Tongue (tissue), 2 donors: ENCODE data around the gene MT1A. TPM values are rescaled to one million over a fixed set of nuclear protein-coding genes. Genes with fewer than 3 reads are reported as not detected.
A peak's percentile ranks its signal among the peaks of the same experiment; 100 is the strongest.

Experiments
- DNase-seq: peaks from one replicate; pipeline ENCODE4 v3.0.0-alpha.2; 2015
- total RNA-seq: library from RNA; depleted of rRNA; stranded (reverse); fragments of >200 nt; gene quantifications from one replicate; pipeline ENCODE4 v1.2.3, GENCODE V29; 2014

MT1A gene
- total RNA-seq, 1 donor from 2014 or later, result not detected

GRCh38 chr16:56631832-56632155, 6.7 kb upstream of the MT1A start:
- no peak for DNase-seq

GRCh38 chr16:56632156-56632847, 6.2 kb upstream of the MT1A start, which contains the start of gene MT1M:
Gene MT1M, plus strand, starts transcription at chr16:56632659. Its CDS starts 73 bp downstream, at chr16:56632732.
- DNase-seq, result peak; percentile 36

- no peak for DNase-seq
Observed at GRCh38 chr16:56632848-56633365, 5.6 kb upstream of the MT1A start.

- DNase-seq, result no peak
Observed at GRCh38 chr16:56633535-56633934, 4.9 kb upstream of the MT1A start.

GRCh38 chr16:56634715-56635440, 3.6 kb upstream of the MT1A start:
- no peak for DNase-seq

GRCh38 chr16:56635441-56635967, 3.0 kb upstream of the MT1A start:
- DNase-seq, result no peak

GRCh38 chr16:56636616-56637413, 1.7 kb upstream of the MT1A start:
- DNase-seq, result no peak

- DNase-seq, result no peak
Observed at GRCh38 chr16:56639045-56639444, 579 bp downstream of the MT1A start.

- no peak for DNase-seq
Observed at GRCh38 chr16:56640076-56640475, 1.6 kb downstream of the MT1A start.

- DNase-seq, result no peak
Observed at GRCh38 chr16:56641166-56641565, 2.7 kb downstream of the MT1A start.

- peak; percentile 24 for DNase-seq
Observed at GRCh38 chr16:56643080-56643778, 4.8 kb downstream of the MT1A start.

GRCh38 chr16:56643833-56644232, 5.4 kb downstream of the MT1A start:
- no peak for DNase-seq

- no peak for DNase-seq
Observed at GRCh38 chr16:56645311-56645710, 6.8 kb downstream of the MT1A start.

GRCh38 chr16:56645838-56646237, 7.4 kb downstream of the MT1A start:
- no peak for DNase-seq

GRCh38 chr16:56647641-56648431, 9.4 kb downstream of the MT1A start:
- DNase-seq, result no peak

- no peak for DNase-seq
Observed at GRCh38 chr16:56649271-56649670, 10.8 kb downstream of the MT1A start.

- no peak for DNase-seq
Observed at GRCh38 chr16:56649820-56650219, 11.4 kb downstream of the MT1A start.

- DNase-seq, result no peak
Observed at GRCh38 chr16:56651586-56651985, 13.1 kb downstream of the MT1A start, which contains the start of gene MT1B. Gene MT1B, plus strand, starts transcription at chr16:56651886. Its CDS starts 68 bp downstream, at chr16:56651954.

- no peak for DNase-seq
Observed at GRCh38 chr16:56652600-56652999, 14.1 kb downstream of the MT1A start.

- DNase-seq, result no peak
Observed at GRCh38 chr16:56653218-56653617, 14.8 kb downstream of the MT1A start.
